ENCODE measurements around the gene CPOX. TPM values are rescaled to one million over a fixed set of nuclear protein-coding genes. Genes with fewer than 3 reads are reported as not detected.

CPOX gene
- total RNA-seq, 1 donor, result 22.1 TPM

GRCh38 chr3:98613616-98614015 is 20.2 kb upstream of the CPOX start:
- Histone ChIP-seq H3K4me1 (ENCODE audit: insufficient read depth, low read length) (no peaks in the 10 kb centered on the region), H3K36me3 (ENCODE audit: insufficient read depth, low read length) (no peaks in the 10 kb centered on the region), H3K27me3 (ENCODE audit: insufficient read depth, low read length) (peaks cover 3% of the 10 kb centered on the region), H4K20me1 (ENCODE audit: insufficient read depth, low read length) (no peaks in the 10 kb centered on the region), H3K4me3 (ENCODE audit: insufficient read depth, low read length) (no peak overlapping the region), H3K27ac (ENCODE audit: low read depth, low read length) (no peak overlapping the region), H3K9me3 (ENCODE audit: low read depth, low read length) (no peaks in the 10 kb centered on the region), H3K4me2 (ENCODE audit: insufficient read depth, low read length) (no peak overlapping the region), H3K79me2 (ENCODE audit: insufficient read depth, low read length) (no peaks in the 10 kb centered on the region), H2AFZ (ENCODE audit: low read length) (no peak overlapping the region)
- no peak for DNase-seq (ENCODE audit: insufficient read length, low spot score, missing footprints)
- no peak for TF ChIP-seq CTCF (IDR thresholded peaks at IDR 0.05; ENCODE audit: extremely low read depth, low read depth, low read length)

DNA sequence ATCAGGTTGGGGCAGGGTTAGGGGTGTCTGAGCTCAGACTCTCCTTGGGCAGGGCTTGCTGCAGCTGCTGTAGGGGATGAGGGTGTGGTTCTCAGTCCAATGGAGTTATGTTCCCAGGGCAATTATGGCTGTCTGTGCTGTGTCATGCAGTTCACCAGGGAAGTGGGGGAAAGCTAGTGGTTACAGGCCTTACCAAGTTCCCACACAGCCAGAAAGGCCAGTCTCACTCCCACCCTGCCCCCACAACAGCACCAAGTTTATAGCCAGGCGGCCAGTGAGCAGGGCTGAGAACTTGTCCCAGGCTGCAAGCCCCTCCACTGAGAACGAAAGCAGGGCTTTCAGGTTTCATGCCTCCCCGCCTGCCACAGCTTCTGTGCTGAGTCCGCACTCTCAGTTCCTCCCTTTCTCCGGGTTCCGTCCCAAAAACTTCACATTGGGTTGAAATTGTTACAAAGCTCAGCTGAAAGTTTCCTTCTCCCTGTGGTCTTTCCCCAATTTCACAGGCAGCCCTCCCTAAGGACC is 19.6 kb upstream of the CPOX start:
- H2AFZ ChIP-seq (ENCODE audit: low read length), result no peak overlapping the region
- no peaks in the 10 kb centered on the region for H3K4me1 ChIP-seq (ENCODE audit: insufficient read depth, low read length)
- no peak overlapping the region for H3K4me3 ChIP-seq (ENCODE audit: insufficient read depth, low read length)
- no peak overlapping the region for H3K27ac ChIP-seq (ENCODE audit: low read depth, low read length)
- H3K79me2 ChIP-seq (ENCODE audit: insufficient read depth, low read length), result no peaks in the 10 kb centered on the region
- TF ChIP-seq CTCF (IDR thresholded peaks at IDR 0.05; ENCODE audit: extremely low read depth, low read depth, low read length), result no peak
- H3K9me3 ChIP-seq (ENCODE audit: low read depth, low read length), result no peaks in the 10 kb centered on the region
- H4K20me1 ChIP-seq (ENCODE audit: insufficient read depth, low read length), result no peaks in the 10 kb centered on the region
- H3K4me2 ChIP-seq (ENCODE audit: insufficient read depth, low read length), result no peak overlapping the region
- peaks cover 3% of the 10 kb centered on the region for H3K27me3 ChIP-seq (ENCODE audit: insufficient read depth, low read length)
- no peak for DNase-seq (ENCODE audit: insufficient read length, low spot score, missing footprints)
- H3K36me3 ChIP-seq (ENCODE audit: insufficient read depth, low read length), result no peaks in the 10 kb centered on the region

DNA sequence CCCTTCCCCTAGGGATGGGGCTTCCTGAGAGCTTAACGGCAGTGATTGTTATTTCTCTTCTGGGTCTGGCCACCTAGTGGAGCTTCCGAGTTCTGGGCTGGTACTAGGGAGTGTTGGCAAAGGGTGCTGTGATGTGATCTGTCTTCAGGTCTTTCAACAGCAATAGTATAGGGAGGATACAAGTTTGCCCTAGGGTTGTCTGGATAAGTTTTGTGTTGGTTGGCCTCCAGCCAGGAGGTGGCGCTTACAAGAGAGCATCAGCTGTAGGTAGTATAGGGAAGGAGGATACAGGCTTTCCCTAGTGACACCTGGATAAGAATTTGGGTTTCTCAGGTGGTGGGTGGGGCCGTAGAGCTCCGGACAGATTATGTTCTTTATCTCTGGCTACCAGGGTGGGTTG is 19.2 kb upstream of the CPOX start:
- H3K4me3 ChIP-seq (ENCODE audit: insufficient read depth, low read length), result no peak overlapping the region
- H3K4me1 ChIP-seq (ENCODE audit: insufficient read depth, low read length), result no peaks in the 10 kb centered on the region
- no peak for DNase-seq (ENCODE audit: insufficient read length, low spot score, missing footprints)
- H4K20me1 ChIP-seq (ENCODE audit: insufficient read depth, low read length), result no peaks in the 10 kb centered on the region
- H3K9me3 ChIP-seq (ENCODE audit: low read depth, low read length), result no peaks in the 10 kb centered on the region
- peak; percentile 27 for TF ChIP-seq CTCF (IDR thresholded peaks at IDR 0.05; ENCODE audit: extremely low read depth, low read depth, low read length)
- H3K4me2 ChIP-seq (ENCODE audit: insufficient read depth, low read length), result no peak overlapping the region
- H3K36me3 ChIP-seq (ENCODE audit: insufficient read depth, low read length), result no peaks in the 10 kb centered on the region
- H3K27me3 ChIP-seq (ENCODE audit: insufficient read depth, low read length), result no peaks in the 10 kb centered on the region
- no peak overlapping the region for H2AFZ ChIP-seq (ENCODE audit: low read length)
- no peaks in the 10 kb centered on the region for H3K79me2 ChIP-seq (ENCODE audit: insufficient read depth, low read length)
- H3K27ac ChIP-seq (ENCODE audit: low read depth, low read length), result no peak overlapping the region

DNA sequence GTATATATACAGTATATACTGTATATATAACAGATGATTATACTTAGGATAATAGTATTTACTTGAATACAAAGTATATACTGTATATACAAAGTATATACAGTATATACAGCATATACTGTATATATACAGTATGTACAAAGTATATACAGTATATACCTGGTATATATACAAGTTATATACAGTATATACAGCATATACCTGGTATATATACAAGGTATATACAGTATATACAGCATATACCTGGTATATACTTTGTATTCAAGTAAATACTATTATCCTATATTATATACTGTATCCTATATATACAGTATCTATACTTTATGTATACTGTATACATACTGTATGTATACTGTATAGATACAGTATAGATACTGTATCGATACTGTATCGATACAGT is 14.6 kb upstream of the CPOX start:
- H2AFZ ChIP-seq (ENCODE audit: low read length), result no peak overlapping the region
- no peaks in the 10 kb centered on the region for H3K27me3 ChIP-seq (ENCODE audit: insufficient read depth, low read length)
- TF ChIP-seq CTCF (IDR thresholded peaks at IDR 0.05; ENCODE audit: extremely low read depth, low read depth, low read length), result no peak
- no peak overlapping the region for H3K27ac ChIP-seq (ENCODE audit: low read depth, low read length)
- no peaks in the 10 kb centered on the region for H3K9me3 ChIP-seq (ENCODE audit: low read depth, low read length)
- no peak for DNase-seq (ENCODE audit: insufficient read length, low spot score, missing footprints)
- no peak overlapping the region for H3K4me2 ChIP-seq (ENCODE audit: insufficient read depth, low read length)
- no peak overlapping the region for H3K4me3 ChIP-seq (ENCODE audit: insufficient read depth, low read length)
- H3K4me1 ChIP-seq (ENCODE audit: insufficient read depth, low read length), result no peaks in the 10 kb centered on the region
- no peaks in the 10 kb centered on the region for H3K79me2 ChIP-seq (ENCODE audit: insufficient read depth, low read length)
- H4K20me1 ChIP-seq (ENCODE audit: insufficient read depth, low read length), result no peaks in the 10 kb centered on the region
- H3K36me3 ChIP-seq (ENCODE audit: insufficient read depth, low read length), result no peaks in the 10 kb centered on the region

All from osteoblast (primary cell).